ENCODE data around the gene MPHOSPH9. TPM values are rescaled to one million over a fixed set of nuclear protein-coding genes. Genes with fewer than 3 reads are reported as not detected.

Gene MPHOSPH9
- total RNA-seq, 1 experiment from 2014 or later, result 43.1 TPM

DNA sequence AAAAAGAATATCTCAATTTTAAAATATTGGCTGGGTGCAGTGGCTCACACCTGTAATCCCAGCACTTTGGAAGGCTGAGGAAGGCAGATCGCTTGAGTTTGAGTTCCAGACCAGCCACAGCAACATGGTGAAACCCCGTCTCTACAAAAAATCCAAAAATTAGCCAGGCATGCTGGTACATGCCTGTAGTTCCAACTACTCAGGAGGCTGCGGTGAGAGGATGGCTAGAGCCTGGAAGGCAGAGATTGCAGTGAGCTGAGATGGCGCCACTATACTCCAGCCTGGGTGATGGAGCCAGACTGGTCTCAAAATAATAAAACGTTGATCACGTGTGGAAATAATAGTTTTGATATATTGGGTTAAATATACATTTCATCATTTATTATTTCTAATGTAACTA lies 6.0 kb upstream of the MPHOSPH9 start:
- Mint-ChIP-seq H3K4me1 (ENCODE audit: low read depth, unreplicated experiment) (peaks cover 7% of the 10 kb centered on the region), H3K27me3 (ENCODE audit: insufficient read depth, unreplicated experiment) (no peaks in the 10 kb centered on the region), H3K4me3 (ENCODE audit: unreplicated experiment) (no peak overlapping the region), H3K9me3 (ENCODE audit: unreplicated experiment) (no peaks in the 10 kb centered on the region), H3K36me3 (ENCODE audit: insufficient read depth, unreplicated experiment) (peaks cover 21% of the 10 kb centered on the region), H3K27ac (ENCODE audit: unreplicated experiment) (no peak overlapping the region)
- BruUV-seq (replicated peaks), result no TSS peak
- Histone ChIP-seq H3K36me3 (ENCODE audit: control insufficient read depth, insufficient read depth, low read length) (peaks cover 2% of the 10 kb centered on the region; the same call in 1 of the 2 replicates), H3K4me3 (ENCODE audit: low read depth, low read length) (no peak overlapping the region), H3K4me1 (peaks cover 4% of the 10 kb centered on the region; the same call in 1 of the 2 replicates), H3K9me3 (no peaks in the 10 kb centered on the region), H3K27me3 (replicated peaks; ENCODE audit: control insufficient read depth, insufficient read depth, low read length) (no peaks in the 10 kb centered on the region)
- intact Hi-C loops (cut with micrococcal nuclease; ENCODE audit: unreplicated experiment), result loop anchor here (1.0 kb wide), 1 partner anchor 196 kb away; no protein-coding TSS in a partner anchor
- CTCF ChIA-PET, result interaction anchor here (0.9 to 1.8 kb wide), 4 partner anchors 12 to 383 kb away, joined by 3 to 36 read pairs (median 6); no protein-coding TSS in a partner anchor
- TF ChIP-seq, protein P1, sequence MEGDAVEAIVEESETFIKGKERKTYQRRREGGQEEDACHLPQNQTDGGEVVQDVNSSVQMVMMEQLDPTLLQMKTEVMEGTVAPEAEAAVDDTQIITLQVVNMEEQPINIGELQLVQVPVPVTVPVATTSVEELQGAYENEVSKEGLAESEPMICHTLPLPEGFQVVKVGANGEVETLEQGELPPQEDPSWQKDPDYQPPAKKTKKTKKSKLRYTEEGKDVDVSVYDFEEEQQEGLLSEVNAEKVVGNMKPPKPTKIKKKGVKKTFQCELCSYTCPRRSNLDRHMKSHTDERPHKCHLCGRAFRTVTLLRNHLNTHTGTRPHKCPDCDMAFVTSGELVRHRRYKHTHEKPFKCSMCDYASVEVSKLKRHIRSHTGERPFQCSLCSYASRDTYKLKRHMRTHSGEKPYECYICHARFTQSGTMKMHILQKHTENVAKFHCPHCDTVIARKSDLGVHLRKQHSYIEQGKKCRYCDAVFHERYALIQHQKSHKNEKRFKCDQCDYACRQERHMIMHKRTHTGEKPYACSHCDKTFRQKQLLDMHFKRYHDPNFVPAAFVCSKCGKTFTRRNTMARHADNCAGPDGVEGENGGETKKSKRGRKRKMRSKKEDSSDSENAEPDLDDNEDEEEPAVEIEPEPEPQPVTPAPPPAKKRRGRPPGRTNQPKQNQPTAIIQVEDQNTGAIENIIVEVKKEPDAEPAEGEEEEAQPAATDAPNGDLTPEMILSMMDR (IDR thresholded peaks at IDR 0.05; ENCODE audit: insufficient read depth in 1 of 2, low read depth in 1 of 2, low read length in 1 of 2, severe bottlenecking in 1 of 2, unreplicated experiment in 1 of 2), result no peak
- no peak for DNase-seq
- POLR2A ChIA-PET, result interaction anchor here (1.2 kb wide), 1 partner anchor 264 kb away, joined by 4 read pairs; the partner anchor contains the start of gene OGFOD2

DNA sequence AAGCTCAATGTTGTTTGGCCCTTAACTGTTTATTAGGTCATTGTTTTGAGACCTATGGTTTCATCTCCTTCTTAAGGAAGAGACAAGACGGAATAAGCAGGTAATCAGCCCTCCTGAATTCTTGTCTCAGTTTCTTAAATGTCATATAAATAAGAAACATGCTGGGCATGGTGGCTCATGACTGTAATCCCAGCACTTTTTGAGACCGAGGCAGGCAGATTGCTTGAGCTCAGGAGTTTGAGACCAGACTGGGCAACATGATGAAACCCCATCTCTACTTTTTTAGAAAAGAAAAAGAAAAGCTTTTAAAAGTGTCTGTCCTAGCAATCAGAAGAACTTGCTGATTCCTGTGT lies 5.4 kb upstream of the MPHOSPH9 start:
- Histone ChIP-seq H3K27me3 (replicated peaks; ENCODE audit: control insufficient read depth, insufficient read depth, low read length) (no peaks in the 10 kb centered on the region), H3K4me3 (ENCODE audit: low read depth, low read length) (no peak overlapping the region), H3K36me3 (ENCODE audit: control insufficient read depth, insufficient read depth, low read length) (peaks cover 2% of the 10 kb centered on the region; the same call in 1 of the 2 replicates), H3K9me3 (no peaks in the 10 kb centered on the region), H3K4me1 (peaks cover 4% of the 10 kb centered on the region; the same call in 1 of the 2 replicates)
- ChIA-PET POLR2A (interaction anchor here (0.5 to 1.2 kb wide), 7 partner anchors 13 to 379 kb away, joined by 3 to 6 read pairs (median 4); partner anchors contain the start of genes ABCB9 and OGFOD2), CTCF (interaction anchor here (0.6 to 1.8 kb wide), 12 partner anchors 11 to 589 kb away, joined by 3 to 36 read pairs (median 4); no protein-coding TSS in a partner anchor)
- TF ChIP-seq, protein P1 (IDR thresholded peaks at IDR 0.05; ENCODE audit: insufficient read depth in 1 of 2, low read depth in 1 of 2, low read length in 1 of 2, severe bottlenecking in 1 of 2, unreplicated experiment in 1 of 2), result no peak
- intact Hi-C loops (cut with micrococcal nuclease; ENCODE audit: unreplicated experiment), result loop anchor here (1.0 kb wide), 1 partner anchor 195 kb away; no protein-coding TSS in a partner anchor
- Mint-ChIP-seq H3K27me3 (ENCODE audit: insufficient read depth, unreplicated experiment) (no peaks in the 10 kb centered on the region), H3K36me3 (ENCODE audit: insufficient read depth, unreplicated experiment) (peaks cover 28% of the 10 kb centered on the region), H3K4me3 (ENCODE audit: unreplicated experiment) (no peak overlapping the region), H3K27ac (ENCODE audit: unreplicated experiment) (no peak overlapping the region), H3K9me3 (ENCODE audit: unreplicated experiment) (no peaks in the 10 kb centered on the region), H3K4me1 (ENCODE audit: low read depth, unreplicated experiment) (peaks cover 7% of the 10 kb centered on the region)
- DNase-seq, result no peak
- no TSS peak for BruUV-seq (replicated peaks)

- Histone ChIP-seq H3K9me3 (no peaks in the 10 kb centered on the region), H3K36me3 (ENCODE audit: control insufficient read depth, insufficient read depth, low read length) (peaks cover 2% of the 10 kb centered on the region; the same call in 1 of the 2 replicates), H3K4me1 (peaks cover 4% of the 10 kb centered on the region; the same call in 1 of the 2 replicates), H3K4me3 (ENCODE audit: low read depth, low read length) (no peak overlapping the region), H3K27me3 (replicated peaks; ENCODE audit: control insufficient read depth, insufficient read depth, low read length) (no peaks in the 10 kb centered on the region)
- no peak overlapping the region for H3K4me3 Mint-ChIP-seq (ENCODE audit: unreplicated experiment)
- CTCF ChIA-PET, result interaction anchor here (0.6 to 1.8 kb wide), 13 partner anchors 11 to 590 kb away, joined by 3 to 36 read pairs (median 3); no protein-coding TSS in a partner anchor
- TF ChIP-seq, protein P1 (IDR thresholded peaks at IDR 0.05; ENCODE audit: insufficient read depth in 1 of 2, low read depth in 1 of 2, low read length in 1 of 2, severe bottlenecking in 1 of 2, unreplicated experiment in 1 of 2), result peak; percentile 76
- POLR2A ChIA-PET, result interaction anchor here (0.5 to 1.2 kb wide), 7 partner anchors 13 to 378 kb away, joined by 3 to 6 read pairs (median 4); partner anchors contain the start of genes ABCB9 and OGFOD2
- peak in 1 of 2 experiments; percentile 63 for DNase-seq
- no peaks in the 10 kb centered on the region for H3K9me3 Mint-ChIP-seq (ENCODE audit: unreplicated experiment)
- BruUV-seq (replicated peaks), result no TSS peak
- H3K27me3 Mint-ChIP-seq (ENCODE audit: insufficient read depth, unreplicated experiment), result no peaks in the 10 kb centered on the region
- no peak overlapping the region for H3K27ac Mint-ChIP-seq (ENCODE audit: unreplicated experiment)
- peaks cover 7% of the 10 kb centered on the region for H3K4me1 Mint-ChIP-seq (ENCODE audit: low read depth, unreplicated experiment)
- H3K36me3 Mint-ChIP-seq (ENCODE audit: insufficient read depth, unreplicated experiment), result peaks cover 31% of the 10 kb centered on the region
- intact Hi-C loops (cut with micrococcal nuclease; ENCODE audit: unreplicated experiment), result loop anchor here (1.0 kb wide), 1 partner anchor 194 kb away; no protein-coding TSS in a partner anchor
Observed at GRCh38 chr12:123237646-123238329, 4.8 kb upstream of the MPHOSPH9 start.
